Activated CD4-positive, alpha-beta T cell treated with anti-CD3 and anti-CD28 coated beads, Interleukin-2, amount 50 U/mL, for 24 hours (primary cell): ENCODE data around the gene ZFHX3.

Experiments used
- DNase-seq, 2 donors: peaks; one replicate each; pipeline ENCODE4 v3.0.0-alpha.2; 2020; ENCODE audit warnings: low read depth in 1 of 2, low spot score in 1 of 2

ZFHX3 gene

GRCh38 chr16:72936408-72936807 lies 111.5 kb downstream of the ZFHX3 start:
- DNase-seq = no peak

- no peak for DNase-seq
Measured at GRCh38 chr16:72935896-72936295, 112.0 kb downstream of the ZFHX3 start.

GRCh38 chr16:72934636-72935403 lies 113.1 kb downstream of the ZFHX3 start:
- no peak for DNase-seq

- DNase-seq = no peak
Measured at GRCh38 chr16:72932677-72933335, 115.1 kb downstream of the ZFHX3 start.

- no peak for DNase-seq
Measured at GRCh38 chr16:72932050-72932449, 115.9 kb downstream of the ZFHX3 start.

- DNase-seq = no peak
Measured at GRCh38 chr16:72930396-72930795, 117.5 kb downstream of the ZFHX3 start.

- no peak for DNase-seq
Measured at GRCh38 chr16:72928090-72928981, 119.6 kb downstream of the ZFHX3 start.

GRCh38 chr16:72927199-72928089 lies 120.5 kb downstream of the ZFHX3 start:
- no peak for DNase-seq

- no peak for DNase-seq
Measured at GRCh38 chr16:72926177-72927070, 121.5 kb downstream of the ZFHX3 start.

GRCh38 chr16:72925631-72925979 lies 122.3 kb downstream of the ZFHX3 start:
- no peak for DNase-seq

GRCh38 chr16:72924927-72925630 lies 122.8 kb downstream of the ZFHX3 start:
- no peak for DNase-seq

- no peak for DNase-seq
Measured at GRCh38 chr16:72924537-72924926, 123.4 kb downstream of the ZFHX3 start.

- no peak for DNase-seq
Measured at GRCh38 chr16:72923757-72924156, 124.2 kb downstream of the ZFHX3 start.

- DNase-seq = no peak
Measured at GRCh38 chr16:72922714-72923113, 125.2 kb downstream of the ZFHX3 start.

- no peak for DNase-seq
Measured at GRCh38 chr16:72921620-72922019, 126.3 kb downstream of the ZFHX3 start.

- DNase-seq = no peak
Measured at GRCh38 chr16:72921106-72921505, 126.8 kb downstream of the ZFHX3 start.

GRCh38 chr16:72917051-72917450 lies 130.9 kb downstream of the ZFHX3 start:
- no peak for DNase-seq

GRCh38 chr16:72915331-72915730 lies 132.6 kb downstream of the ZFHX3 start:
- no peak for DNase-seq

- DNase-seq = no peak
Measured at GRCh38 chr16:72913551-72913950, 134.4 kb downstream of the ZFHX3 start.
